Measurements from ENCODE around the gene NOVA2. TPM values are rescaled to one million over a fixed set of nuclear protein-coding genes. Genes with fewer than 3 reads are reported as not detected.
A peak's percentile ranks its signal among the peaks of the same experiment; 100 is the strongest.

The NOVA2 gene
- total and polyA plus RNA-seq, 2 of the 8 experiments (the other 6 are each of a cell fraction or from before 2014, with no cell fraction given): 3.2 to 24.6 TPM

DNA sequence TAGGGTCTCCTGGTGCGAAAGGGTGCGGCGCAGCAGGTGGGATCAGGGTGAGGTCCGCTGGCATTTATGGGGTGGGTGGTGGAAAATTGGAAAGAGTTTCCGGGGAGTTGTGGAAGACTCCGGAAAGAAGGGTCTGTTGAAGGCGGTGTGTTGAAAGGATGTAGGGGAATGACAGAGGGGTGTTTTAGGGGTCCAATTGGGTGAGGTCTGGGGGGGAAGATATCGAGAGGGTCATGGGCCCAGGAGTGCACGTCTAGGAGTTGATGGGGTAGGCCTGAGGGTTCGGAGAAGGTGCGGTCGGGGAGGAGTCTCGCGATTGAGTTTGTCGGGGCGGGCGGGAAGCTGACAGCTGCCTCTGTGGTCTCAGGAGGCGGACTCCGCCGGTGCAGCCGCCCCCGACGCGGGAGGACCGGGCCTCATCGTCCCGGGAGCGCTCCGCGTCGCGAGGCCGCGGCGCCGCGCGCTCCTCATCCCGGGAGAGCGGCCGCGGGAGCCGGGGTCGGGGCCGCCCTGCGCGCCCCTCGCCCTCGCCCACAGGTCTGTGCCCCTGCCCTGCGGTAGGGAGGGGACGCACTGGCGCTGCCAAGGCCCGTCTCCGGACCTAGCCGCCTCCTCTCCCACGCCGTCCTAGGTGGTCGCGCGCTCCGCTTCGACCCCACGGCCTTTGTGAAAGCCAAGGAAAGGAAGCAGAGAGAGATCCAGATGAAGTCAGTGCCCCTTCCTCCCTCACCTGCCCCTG, 42.2 kb upstream of the NOVA2 start:
- FAIRE-seq: no peak
- no peak overlapping the region for H2BK12ac ChIP-seq (ENCODE audit: low read depth, low read length)
- no peak overlapping the region for H2AFZ ChIP-seq (ENCODE audit: low read length)
- no peak overlapping the region for H4K5ac ChIP-seq (ENCODE audit: insufficient read length, low read depth, low read length)
- H3K36me3 ChIP-seq (ENCODE audit: control insufficient read depth in 2 of 4, insufficient read depth in 4 of 4, low read length in 3 of 4): no peaks in the 10 kb centered on the region; a peak in 2 of 8 replicates
- H3K27me3 ChIP-seq (replicated peaks in 1 of 4; ENCODE audit: control insufficient read depth in 3 of 4, extremely low read depth in 1 of 4, insufficient read depth in 3 of 4, low read length in 3 of 4): peaks cover 5 to 20% (median 19%) of the 10 kb centered on the region in 4 experiments
- H2BK5ac ChIP-seq (ENCODE audit: low read depth, low read length): no peak overlapping the region
- ChIA-PET CTCF (ENCODE audit: partially characterized antibody) (interaction anchor here (1.0 to 4.3 kb wide), 5 partner anchors 11 to 61 kb away, joined by 4 to 44 read pairs (median 6); no protein-coding TSS in a partner anchor), POLR2A (ENCODE audit: partially characterized antibody) (interaction anchor here (1.0 to 1.5 kb wide), 4 partner anchors 10 to 113 kb away, joined by 3 to 4 read pairs (median 4); partner anchors contain the start of gene CCDC61)
- H4K8ac ChIP-seq (ENCODE audit: extremely low read depth, insufficient read depth, low read length): no peak overlapping the region
- no peaks in the 10 kb centered on the region for H3K79me2 ChIP-seq (ENCODE audit: control insufficient read depth in 1 of 2, insufficient read depth in 2 of 2, low read length in 2 of 2)
- no peak overlapping the region for H2BK120ac ChIP-seq (replicated peaks; ENCODE audit: low read depth, low read length)
- H3K9me3 ChIP-seq (ENCODE audit: insufficient read depth in 2 of 2, low read depth in 1 of 2, low read length in 1 of 2): no peaks in the 10 kb centered on the region
- no peak overlapping the region for H2AK5ac ChIP-seq (ENCODE audit: low read depth, low read length)
- peaks cover 2 to 11% of the 10 kb centered on the region in 2 experiments for H4K20me1 ChIP-seq (replicated peaks in 1 of 2; ENCODE audit: control insufficient read depth in 1 of 2, insufficient read depth in 2 of 2, low read length in 2 of 2)
- H3K9ac ChIP-seq (replicated peaks in 1 of 4; ENCODE audit: extremely low read depth in 1 of 4, low read depth in 3 of 4, low read length in 3 of 4): no peak overlapping the region; a peak in 2 of 7 replicates
- H3K56ac ChIP-seq (replicated peaks; ENCODE audit: insufficient read length, low read depth, low read length): no peak overlapping the region
- no peak overlapping the region for H3K23ac ChIP-seq (ENCODE audit: insufficient read length)
- peak in 1 of 2 experiments; percentile 64 for DNase-seq (ENCODE audit: low read depth in 1 of 2, low spot score in 2 of 2)
- 6% methylated on average over 54 of the region's 63 CpGs; no CpG with 5 or more reads in 1 of the 2 experiments for WGBS, 2 experiments (ENCODE audit: extremely low coverage in 1 of 2, insufficient coverage in 1 of 2, insufficient read length in 1 of 2, insufficient replicate concordance in 2 of 2, low coverage in 1 of 2, low lambda C conversion rate in 2 of 2, missing lambda C conversion rate in 1 of 2)
- H2BK20ac ChIP-seq (ENCODE audit: low read length): no peak overlapping the region
- H4K91ac ChIP-seq (replicated peaks; ENCODE audit: insufficient read length, low read length): no peak overlapping the region
- no peak overlapping the region for H3K4ac ChIP-seq (replicated peaks; ENCODE audit: insufficient read length, low read depth, low read length)
- peak overlapping the region; percentile 30 to 55 (median 45); a peak in 7 of 8 replicates for H3K4me3 ChIP-seq (ENCODE audit: extremely low read depth in 1 of 4, insufficient read depth in 2 of 4, low read depth in 3 of 4, low read length in 4 of 4)
- H3K79me1 ChIP-seq (ENCODE audit: low read depth, low read length): no peaks in the 10 kb centered on the region
- no peak overlapping the region for H3K27ac ChIP-seq (ENCODE audit: low read depth, low read length)
- H3K4me1 ChIP-seq (replicated peaks in 1 of 4; ENCODE audit: control insufficient read depth in 3 of 4, insufficient read depth in 4 of 4, low read length in 3 of 4): peaks cover 0 to 10% (median 8%) of the 10 kb centered on the region in 4 experiments; a peak in 6 of 7 replicates
- no peak overlapping the region; the same call in 1 of the 2 replicates for H3K18ac ChIP-seq (ENCODE audit: extremely low read depth, low read length)
- no peak overlapping the region for H3K14ac ChIP-seq (ENCODE audit: insufficient read length)
- H3K4me2 ChIP-seq (ENCODE audit: insufficient read depth in 1 of 2, low read depth in 2 of 2, low read length in 2 of 2): peak overlapping the region; percentile 85 to 99
- peaks cover 19% of the 10 kb centered on the region; the same call in 1 of the 2 replicates for H3K23me2 ChIP-seq (ENCODE audit: low read depth, low read length)
- 0 out of 2 replicates have a peak overlapping the region, but pooled peaks have one; percentile 81 for H2BK15ac ChIP-seq (ENCODE audit: low read length)
- TF ChIP-seq SIN3A (conservative IDR thresholded peaks at IDR 0.05 in 1 of 2, IDR thresholded peaks at IDR 0.05 in 1 of 2; ENCODE audit: low read depth in 1 of 2, low read length in 2 of 2) (peak in 1 of 2 experiments; percentile 46; a peak in 1 of 4 replicates), CHD2 (IDR thresholded peaks at IDR 0.05; ENCODE audit: low read length) (no peak), SUZ12 (IDR thresholded peaks at IDR 0.05; ENCODE audit: low read length) (peak; percentile 63), CTBP2 (IDR thresholded peaks at IDR 0.05; ENCODE audit: borderline replicate concordance, insufficient read depth, insufficient read length, low read length) (no peak), BCL11A (IDR thresholded peaks at IDR 0.05; ENCODE audit: low read depth in 2 of 2, low read length in 2 of 2) (no peak), HDAC2 (IDR thresholded peaks at IDR 0.05; ENCODE audit: borderline replicate concordance in 1 of 2, low read depth in 2 of 2, low read length in 2 of 2) (0 out of 4 replicates have a peak, but pooled peaks of 1 of the 2 experiments have one; percentile 3), KDM5A (IDR thresholded peaks at IDR 0.05; ENCODE audit: low read length) (no peak), SRF (IDR thresholded peaks at IDR 0.05; ENCODE audit: low read depth, low read length) (no peak), GTF2F1 (IDR thresholded peaks at IDR 0.05; ENCODE audit: borderline replicate concordance, low read depth, low read length) (no peak), EZH2 (IDR thresholded peaks at IDR 0.05; ENCODE audit: low read depth, low read length, severe bottlenecking) (peak; percentile 59)
